GM19193 (cell line): Measurements from ENCODE around the gene THOP1.

ENCODE experiments used
- POLR2A ChIP-seq: IDR thresholded peaks from 4 replicates; pipeline ENCODE4 v1.6.1; 2011; ENCODE audit not compliant: insufficient read depth, insufficient read length; ENCODE audit errors: extremely low read depth

The THOP1 gene

DNA sequence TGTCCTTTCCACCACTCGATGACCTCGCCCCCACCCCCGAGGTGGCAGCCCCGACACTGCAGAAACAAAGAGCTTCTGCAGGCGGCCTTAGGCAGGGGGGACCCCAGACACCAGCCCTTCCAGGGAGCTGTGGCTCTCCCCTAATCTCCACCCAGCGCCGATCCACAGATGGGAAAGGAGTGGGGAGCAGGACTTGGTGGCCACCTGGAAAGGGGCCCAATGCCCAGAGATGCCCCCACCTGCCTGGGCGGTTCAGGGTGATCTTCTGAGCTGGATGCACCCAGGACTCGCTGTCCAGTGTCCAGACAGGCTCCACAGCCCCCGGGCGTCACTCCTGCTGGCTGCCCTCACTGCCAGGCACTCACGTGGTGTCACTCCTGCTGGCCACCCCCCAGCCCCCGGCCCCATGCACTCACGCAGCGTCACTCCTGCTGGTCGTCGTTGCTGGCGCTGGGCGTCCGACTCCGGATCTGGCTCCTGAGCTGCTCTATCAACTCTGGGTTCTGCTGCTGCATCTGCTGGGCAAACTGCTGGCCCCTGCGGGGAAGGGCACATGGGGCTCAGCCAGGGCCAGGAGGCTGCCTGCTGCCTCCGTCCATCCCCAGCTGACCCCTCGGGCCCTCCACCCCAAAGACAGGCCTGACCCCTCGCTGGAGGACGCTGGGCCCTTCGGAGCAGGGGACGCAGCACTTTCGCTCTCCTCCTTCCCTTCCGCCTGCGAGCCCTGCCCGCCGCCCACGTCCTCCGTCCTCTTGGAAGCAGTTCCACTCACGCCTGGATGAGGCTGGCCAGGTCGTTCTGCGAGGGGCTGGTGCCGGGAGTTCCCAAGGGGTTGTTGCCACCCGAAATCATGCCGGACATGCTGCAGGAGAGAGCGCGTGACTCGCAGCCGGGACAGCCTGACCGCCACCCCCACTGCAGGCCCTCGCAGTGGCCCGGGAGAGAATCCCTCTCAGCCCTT, 28.1 kb upstream of the THOP1 start:
- no peak for TF ChIP-seq POLR2A

DNA sequence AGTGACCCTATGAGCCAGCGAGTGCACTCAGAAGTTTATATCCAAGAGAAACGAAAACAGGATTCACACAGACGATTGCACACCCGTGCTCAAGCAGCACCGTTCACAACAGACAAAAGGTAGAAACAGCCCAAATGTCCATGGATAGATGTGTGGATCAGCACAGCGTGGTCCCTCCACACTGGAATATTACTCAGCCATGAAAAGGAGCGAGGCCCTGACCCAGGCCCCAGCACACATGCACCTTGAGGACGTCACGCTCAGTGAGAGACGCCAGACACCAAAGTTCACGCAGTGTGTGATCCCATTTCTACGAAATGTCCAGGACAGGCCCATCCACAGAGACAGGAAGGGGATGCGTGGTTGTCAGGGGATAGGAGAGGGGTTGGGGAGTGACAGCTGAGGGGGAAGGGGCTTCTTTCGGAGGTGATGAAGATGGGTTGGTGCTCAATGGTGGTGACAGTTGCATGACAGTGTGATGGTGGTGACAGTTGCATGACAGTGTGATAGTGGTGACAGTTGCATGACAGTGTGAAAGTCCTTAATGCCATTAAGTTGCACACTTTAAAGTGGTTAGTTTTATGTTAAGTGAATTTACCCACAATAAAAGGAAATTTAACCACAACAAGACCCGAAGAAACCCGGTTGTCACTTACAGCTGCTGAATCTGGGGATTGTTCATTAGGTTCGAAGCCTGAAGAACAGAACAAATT, 26.5 kb upstream of the THOP1 start:
- TF ChIP-seq POLR2A = no peak

DNA sequence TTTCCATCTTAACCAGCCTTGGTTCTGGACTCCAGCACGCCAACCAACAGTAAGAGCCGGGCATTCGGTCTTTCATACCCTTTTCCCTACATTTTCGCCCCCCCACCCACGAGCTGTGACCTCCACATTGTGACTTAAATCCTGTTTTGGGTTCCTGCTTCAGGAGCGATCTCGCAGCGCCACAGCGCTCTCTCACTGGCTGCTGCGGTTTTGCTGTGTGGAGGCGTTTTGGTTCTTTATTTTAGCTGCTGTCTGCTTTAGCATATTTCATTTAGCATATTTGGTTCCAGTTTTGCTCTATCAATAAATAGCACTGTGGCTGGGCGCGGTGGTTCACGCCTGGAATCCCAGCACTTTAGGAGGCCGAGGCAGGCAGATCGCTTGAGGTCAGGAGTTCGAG, 25.9 kb upstream of the THOP1 start:
- TF ChIP-seq POLR2A = no peak

DNA sequence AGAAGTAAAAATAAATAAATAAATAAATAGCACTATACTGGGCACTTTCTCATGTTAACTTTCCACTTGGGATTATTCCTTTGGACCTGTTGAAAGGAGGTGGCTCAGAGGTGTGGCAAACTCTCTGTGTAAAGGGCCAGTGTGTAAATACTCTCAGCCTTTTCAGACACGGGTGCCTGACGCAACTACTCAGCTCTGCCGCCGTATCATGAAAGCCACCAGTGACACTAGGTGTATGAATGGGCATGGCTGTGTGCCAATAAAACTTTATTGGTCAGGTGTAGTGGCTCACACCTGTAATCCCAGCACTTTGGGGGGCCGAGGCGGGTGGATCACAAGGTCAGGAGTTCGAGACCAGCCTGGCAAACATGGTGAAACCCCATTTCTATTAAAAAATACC, 25.3 kb upstream of the THOP1 start:
- no peak for TF ChIP-seq POLR2A

DNA sequence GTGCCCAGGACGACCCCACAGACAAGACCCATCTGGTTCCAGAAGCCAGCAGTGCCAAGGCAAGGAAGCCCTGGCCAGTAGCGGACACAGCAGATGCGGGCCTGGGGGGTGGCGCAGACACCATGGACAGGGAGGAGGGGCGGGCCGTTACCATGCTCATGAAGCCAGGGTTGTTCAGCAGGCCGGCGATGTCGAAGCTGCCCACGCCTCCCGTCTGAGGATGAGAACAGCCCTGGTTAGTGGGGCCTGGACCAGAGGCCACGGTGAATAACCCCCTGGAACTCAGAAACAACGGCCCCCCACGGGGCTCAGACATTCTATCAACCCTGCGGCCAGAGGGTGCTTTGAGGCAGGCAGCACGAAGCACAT, 24.0 kb upstream of the THOP1 start:
- TF ChIP-seq POLR2A = no peak

DNA sequence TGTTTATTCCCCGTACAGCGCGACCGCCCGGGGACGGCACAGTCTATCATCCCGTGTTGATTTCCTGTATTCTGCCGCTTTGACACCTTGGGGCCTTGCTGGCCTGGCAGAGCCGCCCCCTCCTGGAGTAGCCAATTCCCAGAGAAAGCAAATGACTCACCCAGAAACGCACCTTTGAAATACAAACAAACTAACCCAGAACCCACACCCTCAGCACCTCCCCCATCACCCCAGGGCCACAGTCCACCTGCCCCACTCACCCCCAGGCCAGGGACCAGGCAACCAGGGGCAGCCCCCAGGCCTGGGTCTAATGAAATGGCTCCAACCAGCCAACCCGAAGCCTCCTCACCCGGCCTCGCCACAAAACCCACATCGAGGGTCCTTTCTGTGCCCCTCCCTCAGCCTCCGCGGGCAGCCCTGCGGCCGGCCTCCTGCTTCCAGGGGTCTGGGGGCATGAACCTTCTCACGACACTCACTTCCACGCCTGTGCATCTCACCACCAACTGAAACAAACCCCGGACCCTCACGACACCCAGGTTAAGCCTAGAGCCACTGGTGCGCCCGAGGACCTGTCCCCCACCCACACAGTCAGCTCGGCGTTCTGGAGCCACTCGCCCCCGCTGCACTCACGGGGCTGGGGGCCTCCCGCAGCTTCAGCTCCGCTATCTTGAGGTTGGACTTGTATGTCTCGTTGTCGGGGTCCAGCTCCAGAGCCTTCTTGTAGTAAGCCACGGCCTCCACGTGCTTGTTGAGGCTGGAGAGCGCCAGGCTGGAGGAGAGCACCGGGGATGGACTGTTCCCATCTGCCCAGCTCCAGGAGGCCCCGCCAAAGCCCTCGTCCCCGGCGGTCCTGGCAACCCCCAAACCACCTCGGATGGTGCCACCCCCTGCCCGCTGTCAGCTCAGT, 23.2 kb upstream of the THOP1 start:
- TF ChIP-seq POLR2A = no peak

DNA sequence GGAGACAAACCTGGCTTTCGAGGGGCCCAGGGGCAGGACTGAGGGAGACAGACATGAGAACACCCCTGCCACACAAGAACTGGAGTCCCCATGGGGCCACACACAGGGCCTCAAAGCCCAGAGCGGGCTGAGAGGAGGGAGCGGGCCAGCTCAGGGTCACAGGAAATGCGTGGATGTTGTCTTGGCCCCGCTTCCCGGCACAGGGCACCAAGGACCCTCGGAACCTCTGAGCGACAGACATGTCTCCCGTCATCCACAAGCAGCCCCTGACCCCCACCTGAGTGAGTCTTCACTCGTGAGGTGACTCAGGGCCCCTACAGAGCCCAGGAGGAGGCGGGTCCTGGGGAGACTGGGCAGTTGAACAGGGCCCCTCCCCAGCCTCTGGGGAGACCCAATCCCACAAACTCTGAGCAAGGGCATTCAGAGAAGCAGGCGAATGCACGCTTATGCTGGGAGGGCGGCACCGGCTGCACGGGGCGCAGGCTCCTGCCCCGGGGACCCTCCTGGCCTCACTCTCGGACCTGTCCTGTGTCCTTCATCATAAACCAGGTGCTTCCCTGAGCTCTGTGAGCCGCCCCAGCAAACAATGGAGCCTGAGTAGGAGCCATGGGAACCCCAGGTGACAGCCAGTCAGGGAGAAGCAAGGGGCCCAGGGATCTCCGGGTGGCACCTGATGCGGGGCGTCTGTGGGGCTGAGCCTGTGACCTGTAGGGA, 22.4 kb upstream of the THOP1 start:
- TF ChIP-seq POLR2A = no peak

DNA sequence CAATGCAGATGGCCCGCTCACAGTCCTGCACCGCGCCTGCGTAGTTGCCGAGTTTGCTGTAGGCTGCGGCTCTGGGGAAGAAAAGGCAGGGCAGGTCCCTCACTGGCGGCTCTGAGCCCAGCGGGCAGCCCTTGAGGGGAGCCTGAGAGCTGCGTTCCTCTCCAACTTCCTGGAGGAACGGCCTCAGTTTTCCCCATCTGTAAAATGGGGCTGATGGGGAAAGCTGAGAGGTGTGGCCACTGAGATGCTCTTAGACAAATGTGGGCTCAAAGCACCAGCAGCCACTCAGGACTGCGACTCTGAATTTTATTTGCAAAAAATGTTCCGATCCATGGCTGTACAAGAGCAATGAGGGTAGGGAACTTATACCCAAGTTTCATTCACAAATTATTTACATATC, 21.6 kb upstream of the THOP1 start:
- no peak for TF ChIP-seq POLR2A

DNA sequence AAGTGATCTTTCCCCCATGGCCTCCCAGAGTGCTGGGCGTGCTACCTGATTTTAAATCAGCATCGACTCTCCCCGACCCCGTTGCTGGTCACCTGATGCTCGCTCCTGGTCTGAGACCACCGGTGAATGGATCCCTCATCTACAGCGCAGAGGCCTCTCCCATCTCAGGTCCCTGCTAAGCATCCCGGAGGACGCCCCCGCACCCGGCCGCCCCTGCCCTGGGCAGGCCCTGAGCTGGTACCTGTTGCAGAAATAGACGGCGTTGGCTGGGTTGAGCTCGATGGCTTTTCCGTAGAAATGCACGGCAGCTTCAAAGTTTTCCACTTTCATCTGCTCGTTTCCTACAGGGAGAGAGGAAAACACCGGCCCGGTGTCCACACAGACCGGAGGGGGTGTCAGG, 20.4 kb upstream of the THOP1 start:
- TF ChIP-seq POLR2A = no peak

DNA sequence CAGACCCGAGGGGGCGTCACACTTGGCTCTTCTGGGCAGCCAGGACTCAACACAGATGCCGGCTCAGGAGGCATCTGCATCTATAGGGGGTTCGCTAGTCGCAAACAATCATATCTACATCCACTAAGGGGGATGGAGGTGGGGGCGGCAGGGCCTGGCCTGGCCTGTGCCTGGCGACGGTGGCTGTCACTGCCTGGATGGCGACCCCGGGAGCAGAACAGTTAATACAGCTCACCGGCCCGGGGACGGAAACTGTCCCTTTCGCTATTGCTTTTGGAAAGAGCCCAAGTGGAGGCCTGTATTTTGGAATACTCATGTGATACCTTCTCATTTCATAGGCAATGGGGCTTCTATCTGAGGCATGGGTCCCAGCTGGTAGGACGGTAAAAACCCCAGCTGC, 19.9 kb upstream of the THOP1 start:
- no peak for TF ChIP-seq POLR2A

DNA sequence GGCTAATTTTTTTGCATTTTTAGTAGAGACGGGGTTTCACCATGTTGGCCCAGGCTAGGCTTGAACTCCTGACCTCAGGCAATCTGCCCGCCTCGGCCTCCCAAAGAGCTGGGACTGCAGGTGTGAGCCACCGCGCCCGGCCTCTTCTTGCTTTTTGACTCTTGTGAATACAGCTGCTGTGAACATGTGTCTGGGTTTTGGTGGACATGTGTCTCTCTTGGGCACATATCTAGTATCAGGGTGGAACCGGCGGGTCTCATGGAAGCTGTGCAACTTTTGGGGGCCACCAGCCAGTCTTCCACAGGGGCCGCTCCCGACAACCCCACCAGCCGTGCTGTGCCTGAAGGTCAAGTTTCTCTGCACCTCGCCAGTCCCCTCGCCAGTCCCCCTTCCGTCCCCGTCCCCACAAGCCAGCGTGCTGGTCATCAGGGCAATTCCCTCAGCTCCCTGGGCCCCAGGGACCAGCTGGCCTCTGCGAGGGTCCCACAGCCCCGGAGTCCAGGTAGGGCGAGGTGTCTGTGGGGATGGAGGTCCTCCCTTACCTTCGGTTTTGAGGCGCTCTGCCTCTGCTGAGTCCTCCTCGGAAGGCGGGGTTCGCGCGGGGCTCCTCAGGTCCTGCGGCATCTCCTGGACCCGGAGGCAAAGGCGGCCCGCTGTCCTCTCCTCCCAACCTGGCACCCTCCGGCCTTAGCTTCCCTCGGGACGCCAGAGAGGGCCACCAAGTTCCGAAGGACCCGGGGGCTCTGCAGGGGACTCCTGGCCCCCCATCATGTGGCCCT, 18.5 kb upstream of the THOP1 start:
- TF ChIP-seq POLR2A = no peak

DNA sequence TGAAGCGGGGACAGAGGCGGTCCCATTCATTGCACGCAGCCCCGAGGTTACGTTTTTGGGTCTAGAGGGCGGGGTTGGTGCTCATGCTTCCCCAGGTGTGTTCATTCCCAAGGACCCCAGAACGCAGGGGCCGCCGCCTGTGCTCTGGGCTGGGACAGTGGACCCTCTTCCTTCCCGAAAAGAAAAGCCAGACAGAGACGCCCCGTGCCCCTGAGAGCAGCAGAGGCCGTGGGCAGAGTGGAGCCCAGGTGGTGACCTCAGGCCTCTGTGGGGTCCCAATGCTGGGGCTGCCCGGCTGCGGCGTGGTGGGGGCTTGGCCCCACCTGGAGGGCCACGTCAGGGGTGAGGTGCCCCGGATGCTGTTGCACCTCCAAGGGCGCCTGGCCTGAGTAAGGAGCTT, 17.6 kb upstream of the THOP1 start:
- TF ChIP-seq POLR2A = no peak

DNA sequence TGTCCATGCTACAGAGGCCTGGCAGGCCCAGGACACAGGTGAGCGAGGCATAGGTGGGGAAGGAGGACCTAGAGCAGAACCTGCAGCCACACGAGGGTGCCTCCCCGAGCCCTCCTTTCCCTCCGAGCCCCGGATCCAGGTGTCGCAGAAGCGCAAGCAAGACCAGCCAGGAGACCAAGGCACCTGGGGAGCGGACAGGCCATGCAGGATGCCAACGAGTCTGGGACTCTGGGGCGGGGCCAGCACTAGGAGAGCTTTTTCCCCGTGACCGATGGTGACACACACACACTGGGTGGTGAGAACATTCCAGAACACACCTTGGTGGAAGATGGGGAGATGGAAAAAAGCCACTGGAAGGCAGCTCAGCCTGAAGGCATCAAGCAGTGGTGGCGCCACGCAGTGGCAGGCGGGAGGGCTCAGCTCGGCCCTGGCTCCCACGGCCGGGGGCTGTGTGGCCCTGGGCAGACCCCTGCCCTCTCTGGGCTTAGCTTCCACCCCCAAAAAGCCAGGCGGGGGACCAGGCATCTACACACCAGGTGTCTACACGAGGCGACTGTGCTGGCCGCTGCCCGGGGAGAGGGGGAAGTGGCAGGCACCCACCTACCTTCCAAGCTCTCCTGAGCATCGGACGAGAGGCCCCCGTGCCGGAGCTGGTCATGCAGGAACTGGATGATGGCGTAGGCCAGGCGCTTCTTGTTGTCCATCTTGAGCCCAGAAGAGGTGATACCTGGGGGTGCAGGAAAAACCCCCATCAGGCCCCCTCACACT, 16.8 kb upstream of the THOP1 start:
- no peak for TF ChIP-seq POLR2A
